ENCODE data around the gene CCM2.

GRCh38 chr7:45080958-45081669 is 81.1 kb downstream of the CCM2 start:
- TF ChIP-seq RAD21 (IDR thresholded peaks at IDR 0.05 in 1 of 2, conservative IDR thresholded peaks at IDR 0.05 in 1 of 2; ENCODE audit: low read depth in 2 of 2, low read length in 2 of 2) (no peak), POLR2A (IDR thresholded peaks at IDR 0.05; ENCODE audit: control extremely low read depth in 1 of 2, low read depth in 2 of 2, low read length in 2 of 2) (no peak), CBX8 (IDR thresholded peaks at IDR 0.05; ENCODE audit: borderline replicate concordance, low read depth, low read length) (no peak), GABPA (IDR thresholded peaks at IDR 0.05; ENCODE audit: borderline replicate concordance, insufficient read depth, low read length) (no peak), USF2 (IDR thresholded peaks at IDR 0.05; ENCODE audit: low read length) (no peak)
- TF ChIP-seq, protein P1, sequence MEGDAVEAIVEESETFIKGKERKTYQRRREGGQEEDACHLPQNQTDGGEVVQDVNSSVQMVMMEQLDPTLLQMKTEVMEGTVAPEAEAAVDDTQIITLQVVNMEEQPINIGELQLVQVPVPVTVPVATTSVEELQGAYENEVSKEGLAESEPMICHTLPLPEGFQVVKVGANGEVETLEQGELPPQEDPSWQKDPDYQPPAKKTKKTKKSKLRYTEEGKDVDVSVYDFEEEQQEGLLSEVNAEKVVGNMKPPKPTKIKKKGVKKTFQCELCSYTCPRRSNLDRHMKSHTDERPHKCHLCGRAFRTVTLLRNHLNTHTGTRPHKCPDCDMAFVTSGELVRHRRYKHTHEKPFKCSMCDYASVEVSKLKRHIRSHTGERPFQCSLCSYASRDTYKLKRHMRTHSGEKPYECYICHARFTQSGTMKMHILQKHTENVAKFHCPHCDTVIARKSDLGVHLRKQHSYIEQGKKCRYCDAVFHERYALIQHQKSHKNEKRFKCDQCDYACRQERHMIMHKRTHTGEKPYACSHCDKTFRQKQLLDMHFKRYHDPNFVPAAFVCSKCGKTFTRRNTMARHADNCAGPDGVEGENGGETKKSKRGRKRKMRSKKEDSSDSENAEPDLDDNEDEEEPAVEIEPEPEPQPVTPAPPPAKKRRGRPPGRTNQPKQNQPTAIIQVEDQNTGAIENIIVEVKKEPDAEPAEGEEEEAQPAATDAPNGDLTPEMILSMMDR (IDR thresholded peaks at IDR 0.05; ENCODE audit: control extremely low read depth in 1 of 3, insufficient read depth in 1 of 3, low read depth in 1 of 3, low read length in 3 of 3), result no peak

All from H1 (cell line).